UCSD-AML1 (cell line): Measurements from ENCODE around the gene PLXND1.

Source experiments
- DNase-seq: peaks from one replicate; lab custom pipeline; 2025; ENCODE audit not compliant: unreplicated experiment; lab: John Stamatoyannopoulos, UW

PLXND1 gene

GRCh38 chr3:129512595-129512994 is 93.9 kb downstream of the PLXND1 start:
- no peak for DNase-seq

GRCh38 chr3:129507181-129507831 is 99.2 kb downstream of the PLXND1 start:
- no peak for DNase-seq

GRCh38 chr3:129506231-129506742 is 100.2 kb downstream of the PLXND1 start:
- no peak for DNase-seq

- DNase-seq: no peak
These were observed 101.1 kb downstream of the PLXND1 start for GRCh38 chr3:129505341-129505740.
